Uterus (tissue), 2 donors: ENCODE results near the gene AK1.

Experiments used
- POLR2A ChIP-seq, 2 donors: fragments of 450-650 bp; IDR thresholded peaks; one replicate each; pipeline ENCODE4 v1.6.1; 2016; ENCODE audit warnings: antibody characterized with exemption in 2 of 2, mild to moderate bottlenecking in 1 of 2, moderate library complexity in 1 of 2
- TF ChIP-seq, protein P1 (sequence below), 4 experiments: fragments of 200-600 bp in 2 of 4; fragments of 450-650 bp in 2 of 4; sonication (generic) in 2 of 4; IDR thresholded peaks; one replicate each; pipeline ENCODE4 v1.5.1; 2016 to 2019; ENCODE audit warnings: antibody characterized with exemption in 4 of 4, mild to moderate bottlenecking in 2 of 4, moderate library complexity in 1 of 4

DNA sequence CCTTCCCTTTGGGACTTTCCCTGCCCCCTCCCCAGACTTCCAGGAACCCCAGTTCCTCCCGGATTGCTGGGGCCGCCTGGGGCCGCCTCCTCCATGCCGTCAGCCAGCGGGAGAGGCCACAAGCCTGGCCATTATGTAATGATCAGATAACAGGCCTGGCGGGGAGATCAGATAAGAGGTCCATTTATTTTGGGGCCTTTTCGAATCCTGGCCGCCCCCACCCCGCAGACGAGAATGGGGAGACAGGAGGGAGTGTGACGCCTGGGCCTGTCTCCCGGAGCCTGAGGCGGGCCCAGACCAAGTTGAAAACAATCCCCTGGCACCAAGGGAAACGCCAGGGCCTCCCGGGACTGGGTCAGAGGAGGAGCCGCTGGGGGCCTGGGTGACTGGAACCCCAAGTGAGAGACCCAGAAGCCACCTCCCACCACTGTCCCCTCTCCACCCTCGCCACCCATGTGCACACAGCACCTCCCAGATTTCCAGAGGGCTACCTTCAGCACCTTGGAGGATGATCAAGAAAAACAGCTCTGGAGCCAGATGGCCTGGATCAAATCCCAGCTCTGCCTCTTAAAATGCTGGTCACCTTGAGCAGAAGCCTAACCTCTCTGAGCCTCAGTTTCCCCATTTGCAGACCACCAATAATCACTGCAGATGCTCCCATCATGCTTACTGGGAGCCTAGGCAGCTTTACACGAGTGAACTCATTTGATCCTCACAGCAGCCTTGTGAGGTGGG is 30.9 kb downstream of the AK1 start:
- TF ChIP-seq, protein P1, sequence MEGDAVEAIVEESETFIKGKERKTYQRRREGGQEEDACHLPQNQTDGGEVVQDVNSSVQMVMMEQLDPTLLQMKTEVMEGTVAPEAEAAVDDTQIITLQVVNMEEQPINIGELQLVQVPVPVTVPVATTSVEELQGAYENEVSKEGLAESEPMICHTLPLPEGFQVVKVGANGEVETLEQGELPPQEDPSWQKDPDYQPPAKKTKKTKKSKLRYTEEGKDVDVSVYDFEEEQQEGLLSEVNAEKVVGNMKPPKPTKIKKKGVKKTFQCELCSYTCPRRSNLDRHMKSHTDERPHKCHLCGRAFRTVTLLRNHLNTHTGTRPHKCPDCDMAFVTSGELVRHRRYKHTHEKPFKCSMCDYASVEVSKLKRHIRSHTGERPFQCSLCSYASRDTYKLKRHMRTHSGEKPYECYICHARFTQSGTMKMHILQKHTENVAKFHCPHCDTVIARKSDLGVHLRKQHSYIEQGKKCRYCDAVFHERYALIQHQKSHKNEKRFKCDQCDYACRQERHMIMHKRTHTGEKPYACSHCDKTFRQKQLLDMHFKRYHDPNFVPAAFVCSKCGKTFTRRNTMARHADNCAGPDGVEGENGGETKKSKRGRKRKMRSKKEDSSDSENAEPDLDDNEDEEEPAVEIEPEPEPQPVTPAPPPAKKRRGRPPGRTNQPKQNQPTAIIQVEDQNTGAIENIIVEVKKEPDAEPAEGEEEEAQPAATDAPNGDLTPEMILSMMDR (IDR thresholded peaks at IDR 0.05) = no peak
- no peak for TF ChIP-seq POLR2A (IDR thresholded peaks at IDR 0.05)
